GM12801 (cell line): ENCODE measurements around the gene BMX.

Source experiments
- TF ChIP-seq, protein P1 (sequence below): IDR thresholded peaks from one replicate; pipeline ENCODE4 v1.5.1; 2011; ENCODE audit warnings: control low read depth; ENCODE audit not compliant: insufficient read length; ENCODE audit errors: extremely low read depth

Gene BMX

DNA sequence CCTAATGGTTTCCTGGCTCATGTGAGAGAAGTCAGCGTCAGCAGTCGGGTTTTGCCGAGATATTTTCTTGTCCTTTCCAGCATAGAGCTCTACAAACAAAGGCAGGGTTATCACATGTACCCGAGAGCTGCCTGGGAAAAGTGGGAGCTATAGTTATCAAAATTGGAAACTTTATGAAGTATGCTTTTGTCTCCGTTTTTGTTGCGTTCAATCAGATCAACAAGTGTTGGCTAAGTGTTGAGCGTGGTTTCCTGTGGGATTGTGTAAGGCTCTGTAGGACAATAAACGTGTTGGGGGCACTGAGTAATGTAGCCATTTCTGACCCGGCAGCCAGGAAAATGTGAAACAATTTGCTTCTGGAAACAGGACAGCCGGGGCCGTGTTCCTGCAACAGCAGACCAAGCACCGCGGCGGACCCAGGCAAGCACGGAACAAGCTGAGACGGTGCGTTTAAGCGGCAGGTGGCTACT lies at the start of gene BMX:
Gene BMX (plus strand): TSS at position 311 of the 470 bp plus-strand sequence. CDS start 7,547 bp downstream, outside the sequence.
- TF ChIP-seq, protein P1, sequence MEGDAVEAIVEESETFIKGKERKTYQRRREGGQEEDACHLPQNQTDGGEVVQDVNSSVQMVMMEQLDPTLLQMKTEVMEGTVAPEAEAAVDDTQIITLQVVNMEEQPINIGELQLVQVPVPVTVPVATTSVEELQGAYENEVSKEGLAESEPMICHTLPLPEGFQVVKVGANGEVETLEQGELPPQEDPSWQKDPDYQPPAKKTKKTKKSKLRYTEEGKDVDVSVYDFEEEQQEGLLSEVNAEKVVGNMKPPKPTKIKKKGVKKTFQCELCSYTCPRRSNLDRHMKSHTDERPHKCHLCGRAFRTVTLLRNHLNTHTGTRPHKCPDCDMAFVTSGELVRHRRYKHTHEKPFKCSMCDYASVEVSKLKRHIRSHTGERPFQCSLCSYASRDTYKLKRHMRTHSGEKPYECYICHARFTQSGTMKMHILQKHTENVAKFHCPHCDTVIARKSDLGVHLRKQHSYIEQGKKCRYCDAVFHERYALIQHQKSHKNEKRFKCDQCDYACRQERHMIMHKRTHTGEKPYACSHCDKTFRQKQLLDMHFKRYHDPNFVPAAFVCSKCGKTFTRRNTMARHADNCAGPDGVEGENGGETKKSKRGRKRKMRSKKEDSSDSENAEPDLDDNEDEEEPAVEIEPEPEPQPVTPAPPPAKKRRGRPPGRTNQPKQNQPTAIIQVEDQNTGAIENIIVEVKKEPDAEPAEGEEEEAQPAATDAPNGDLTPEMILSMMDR: no peak

DNA sequence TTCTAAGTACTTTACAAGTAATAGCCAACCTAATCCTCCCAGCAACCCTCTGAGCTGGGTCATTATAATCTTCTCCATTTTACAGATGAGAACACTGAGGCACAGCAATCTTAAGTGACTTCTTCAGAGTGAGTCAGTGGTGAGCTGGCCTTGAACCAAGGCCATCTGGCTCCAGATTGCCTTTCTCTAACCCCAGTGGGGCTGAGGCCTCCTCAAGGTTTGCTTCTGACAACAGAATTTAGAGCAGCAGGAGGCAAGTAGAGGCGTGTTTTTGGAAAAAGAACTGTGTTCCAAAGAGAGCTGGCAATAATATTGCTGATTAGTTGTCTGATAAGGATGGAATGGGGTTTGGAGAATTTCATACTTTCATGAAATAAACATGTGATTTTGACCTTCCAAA lies 48.7 kb upstream of the BMX start:
- TF ChIP-seq, protein P1: no peak

DNA sequence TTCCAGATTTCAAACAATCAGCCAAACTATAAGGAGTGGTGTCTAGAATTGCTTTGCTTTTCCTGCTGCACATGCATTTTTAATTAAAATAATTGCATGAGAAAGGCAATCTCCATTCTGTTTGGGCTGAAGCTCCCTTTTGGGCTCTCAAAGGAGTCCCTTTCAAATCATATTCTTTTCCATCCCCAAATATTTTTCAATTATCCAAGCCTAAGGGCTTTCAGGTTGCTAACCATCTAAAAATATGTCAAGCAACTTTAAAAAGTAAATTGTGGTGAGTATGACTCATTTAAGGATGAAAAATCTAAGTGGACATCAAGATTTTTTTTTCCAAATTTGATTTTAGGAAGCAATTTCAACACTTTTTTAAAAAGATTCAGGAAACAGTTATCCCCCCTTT lies 35.9 kb upstream of the BMX start:
- TF ChIP-seq, protein P1: no peak

DNA sequence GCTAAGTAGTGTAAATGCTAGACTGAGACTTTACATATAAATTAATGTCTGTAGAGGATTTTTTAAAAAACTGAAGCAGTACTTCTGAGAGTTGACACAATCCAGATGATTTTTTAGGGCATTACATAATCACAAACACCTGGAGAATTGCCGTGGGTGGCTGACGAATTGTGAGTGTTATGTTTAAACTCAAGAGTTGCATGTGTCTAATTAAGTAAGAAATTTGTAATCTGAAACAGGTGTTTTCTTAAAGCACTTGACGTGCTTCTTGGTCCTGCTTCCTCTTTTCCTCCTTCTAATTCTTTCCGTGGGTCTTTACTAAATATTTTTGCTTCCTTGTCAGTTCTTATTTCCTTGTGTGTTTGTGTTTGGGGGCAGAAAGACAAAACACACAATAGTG lies 35.3 kb upstream of the BMX start:
- TF ChIP-seq, protein P1: no peak

DNA sequence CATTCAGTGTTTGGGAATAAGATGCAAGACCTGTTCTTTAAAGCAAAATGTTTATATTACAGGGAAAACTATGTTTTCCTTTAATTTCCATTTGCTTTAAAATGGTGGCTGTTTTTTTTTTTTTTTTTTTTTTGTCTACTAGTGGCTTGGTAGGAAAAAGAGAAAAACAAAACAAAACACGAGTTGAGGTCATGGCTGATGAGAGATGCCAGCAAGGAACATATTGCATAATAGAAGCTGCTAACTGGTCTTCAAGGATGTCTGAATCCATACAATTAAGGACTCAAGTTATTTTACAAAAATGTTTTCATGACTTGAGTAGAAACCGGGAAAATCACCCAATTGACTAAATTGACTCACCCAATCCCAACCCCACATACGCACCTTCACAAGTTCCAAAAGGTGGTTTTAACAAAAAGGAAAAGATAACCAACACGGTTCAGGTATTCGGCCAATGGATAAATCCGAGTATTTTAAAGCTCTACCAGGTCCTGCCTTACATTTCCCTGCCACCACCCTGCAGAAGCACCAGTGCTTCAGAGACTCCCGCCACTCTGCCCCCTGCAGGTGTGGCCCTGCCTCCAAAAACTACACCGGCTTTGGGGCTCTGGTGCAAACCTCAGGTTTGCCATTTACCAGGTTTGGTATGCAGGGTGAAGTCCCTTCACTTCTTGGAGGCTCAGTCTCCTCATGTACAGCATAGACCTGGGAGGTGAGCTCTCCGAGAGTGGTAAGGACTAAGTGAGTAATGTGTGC lies 34.5 kb upstream of the BMX start:
- TF ChIP-seq, protein P1: no peak

DNA sequence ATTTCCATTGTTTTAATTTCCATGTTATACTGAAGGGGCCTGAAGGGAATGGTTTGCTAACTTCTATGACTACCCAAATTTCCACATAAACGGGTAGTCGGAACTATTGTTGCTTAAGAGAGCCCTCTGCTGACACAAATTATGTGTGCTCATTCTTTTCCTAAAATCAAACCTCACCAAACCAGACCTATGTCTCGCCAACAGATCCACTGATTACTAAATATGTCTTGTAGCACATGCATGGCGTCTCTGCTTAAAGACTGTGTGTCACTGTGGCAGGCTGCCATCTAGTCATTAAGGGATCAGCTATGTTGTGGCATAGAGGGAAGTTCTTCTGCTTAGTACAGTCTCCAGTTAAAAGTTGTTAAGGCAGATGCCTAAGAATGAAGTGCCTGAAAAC lies 32.6 kb upstream of the BMX start:
- TF ChIP-seq, protein P1: no peak

DNA sequence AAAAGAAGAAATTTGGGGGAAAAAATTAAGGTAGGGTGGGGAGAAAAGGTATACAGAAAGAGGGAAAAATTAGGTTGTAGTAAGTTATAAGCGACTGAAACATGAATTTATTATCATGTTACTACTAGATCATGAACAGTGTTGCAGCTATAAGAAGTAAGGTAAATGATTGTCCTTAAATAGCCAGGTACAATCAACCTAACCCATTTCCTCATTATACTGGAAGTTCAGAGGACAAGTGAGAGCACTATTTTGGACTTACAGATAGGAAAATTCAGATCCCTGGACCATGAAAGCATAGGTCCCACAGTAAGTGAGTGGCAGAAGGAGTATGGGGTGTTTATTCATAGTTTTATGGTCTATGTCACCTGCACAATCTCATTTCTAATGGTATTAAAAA lies 31.0 kb upstream of the BMX start:
- TF ChIP-seq, protein P1: no peak

DNA sequence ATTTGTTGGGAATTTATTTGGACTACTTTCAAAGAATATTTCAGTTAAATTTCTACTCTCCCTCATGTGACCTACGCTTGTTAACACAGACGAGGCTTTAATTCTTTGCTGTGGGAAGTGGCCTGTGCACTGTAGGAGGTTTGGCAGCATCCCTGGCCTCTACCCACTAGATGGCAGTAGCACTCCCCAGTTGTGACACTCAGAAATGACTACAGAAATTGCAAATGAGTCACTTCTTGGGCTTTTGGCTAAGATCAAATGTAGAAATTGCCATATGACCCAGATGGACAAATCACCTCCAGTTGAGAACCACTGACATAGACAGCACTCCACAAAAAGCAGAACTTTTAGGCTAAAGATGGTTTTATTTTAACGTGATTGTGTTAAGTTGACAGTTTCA lies 29.6 kb upstream of the BMX start:
- TF ChIP-seq, protein P1: no peak
